Hepatocyte (in vitro differentiated cells): ENCODE data around the gene PTH1R. TPM values are rescaled to one million over a fixed set of nuclear protein-coding genes. Genes with fewer than 3 reads are reported as not detected.

Experiments
- DNase-seq: peaks from one replicate; pipeline ENCODE4 v3.0.0-alpha.2; 2016; ENCODE audit warnings: low spot score
- H2AFZ ChIP-seq: fragments of 200-600 bp; sonication (generic); 2 replicates; pipeline ENCODE4 v1.6.0; 2016; ENCODE audit warnings: antibody characterized with exemption, mild to moderate bottlenecking
- H3K27ac ChIP-seq: fragments of 200-600 bp; sonication (generic); 2 replicates; pipeline ENCODE4 v1.5.1; 2016; ENCODE audit warnings: mild to moderate bottlenecking
- H3K27me3 ChIP-seq: fragments of 200-600 bp; sonication (generic); 2 replicates; pipeline ENCODE4 v1.6.1; 2016
- H3K36me3 ChIP-seq: fragments of 200-600 bp; sonication (generic); replicated peaks from 2 replicates; pipeline ENCODE4 v1.5.1; 2016; ENCODE audit warnings: low read depth; ENCODE audit not compliant: insufficient read depth
- H3K4me1 ChIP-seq: fragments of 200-600 bp; sonication (generic); 2 replicates; pipeline ENCODE4 v1.5.1; 2016; ENCODE audit warnings: mild to moderate bottlenecking, moderate library complexity; ENCODE audit not compliant: insufficient read depth
- H3K4me2 ChIP-seq: fragments of 200-600 bp; sonication (generic); 2 replicates; pipeline ENCODE4 v1.6.0; 2016
- H3K4me3 ChIP-seq: fragments of 200-600 bp; sonication (generic); 2 replicates; pipeline ENCODE4 v1.5.1; 2016; ENCODE audit warnings: mild to moderate bottlenecking
- H3K79me2 ChIP-seq: fragments of 200-600 bp; sonication (generic); 2 replicates; pipeline ENCODE4 v1.6.0; 2017; ENCODE audit warnings: mild to moderate bottlenecking
- H3K9me2 ChIP-seq: fragments of 200-600 bp; sonication (generic); replicated peaks from 2 replicates; pipeline ENCODE4 v1.6.0; 2017; ENCODE audit warnings: mild to moderate bottlenecking; ENCODE audit not compliant: insufficient read depth
- H3K9me3 ChIP-seq: fragments of 200-600 bp; sonication (generic); 2 replicates; pipeline ENCODE4 v1.5.1; 2016; ENCODE audit warnings: low read depth, mild to moderate bottlenecking
- H4K20me1 ChIP-seq: fragments of 200-600 bp; sonication (generic); 2 replicates; pipeline ENCODE4 v1.6.0; 2016; ENCODE audit warnings: mild to moderate bottlenecking; ENCODE audit not compliant: insufficient read depth, poor library complexity, severe bottlenecking
- CTCF ChIP-seq: fragments of 200-600 bp; sonication (generic); IDR thresholded peaks from 2 replicates; pipeline ENCODE4 v1.5.1; 2016; ENCODE audit warnings: antibody characterized with exemption, mild to moderate bottlenecking; ENCODE audit not compliant: poor library complexity
- EZH2 ChIP-seq: fragments of 200-600 bp; sonication (generic); IDR thresholded peaks from 2 replicates; pipeline ENCODE4 v1.6.1; 2016; ENCODE audit warnings: antibody characterized with exemption, mild to moderate bottlenecking, borderline replicate concordance
- EZH2phosphoT487 ChIP-seq: fragments of 200-600 bp; sonication (generic); IDR thresholded peaks from one replicate; pipeline ENCODE4 v1.6.1; 2018; ENCODE audit warnings: antibody characterized with exemption, mild to moderate bottlenecking, low read depth, moderate library complexity; ENCODE audit not compliant: unreplicated experiment, severe bottlenecking
- WGBS: methylation state at CpG from one replicate; pipeline ENCODE4 v1.1.6; 2016; ENCODE audit warnings: low lambda C conversion rate; ENCODE audit errors: missing lambda C conversion rate; 5-methylcytosine and 5-hydroxymethylcytosine counted together
- polyA plus RNA-seq: library from polyadenylated mRNA; unstranded; fragments of >200 nt; fragmentation: Nextera tagmentation; extraction: Ambion mirVana; gene quantifications from 2 replicates; pipeline ENCODE4 v1.2.1, GENCODE V29; 2016
- total RNA-seq: library from RNA; depleted of rRNA; stranded (reverse); fragments of >200 nt; gene quantifications from 2 replicates; pipeline ENCODE4 v1.2.3, GENCODE V29; 2014

Gene PTH1R
- total and polyA plus RNA-seq, 2 experiments from 2014 or later: 14.5 to 31.0 TPM

GRCh38 chr3:46927718-46928073 is 50.2 kb downstream of the PTH1R start:
- no peak overlapping the region for H3K4me2 ChIP-seq
- no peaks in the 10 kb centered on the region for H3K9me3 ChIP-seq
- H3K36me3 ChIP-seq: no peaks in the 10 kb centered on the region
- H3K4me3 ChIP-seq: no peak overlapping the region
- peaks cover 12% of the 10 kb centered on the region for H4K20me1 ChIP-seq
- H2AFZ ChIP-seq: no peak overlapping the region
- TF ChIP-seq CTCF: no peak
- no peak for TF ChIP-seq EZH2phosphoT487
- TF ChIP-seq EZH2: no peak
- no peak for DNase-seq
- peaks cover 31% of the 10 kb centered on the region for H3K4me1 ChIP-seq
- 92% methylated on average over 6 of the region's 6 CpGs for WGBS
- H3K79me2 ChIP-seq: peaks cover 68% of the 10 kb centered on the region
- H3K27me3 ChIP-seq: no peaks in the 10 kb centered on the region
- no peaks in the 10 kb centered on the region for H3K9me2 ChIP-seq
- H3K27ac ChIP-seq: peak overlapping the region; percentile 81

DNA sequence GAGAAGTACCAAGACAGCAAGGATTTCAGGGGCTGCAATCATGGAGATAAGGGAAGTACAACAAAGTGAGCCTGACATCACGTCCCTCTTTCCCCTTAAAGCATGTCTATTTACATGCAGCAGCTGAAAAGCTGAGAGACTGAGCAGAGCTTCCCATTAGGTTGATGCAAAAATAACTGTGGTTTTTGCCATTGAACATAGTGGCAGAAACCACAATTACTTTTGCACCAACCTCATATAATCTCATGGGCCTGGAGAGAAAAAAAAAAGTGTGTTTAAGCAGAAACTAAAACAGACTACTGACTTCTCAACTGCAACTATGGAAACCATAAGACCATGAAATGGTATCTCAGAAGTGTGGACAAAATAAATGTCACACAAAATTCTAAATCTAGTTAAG is 50.8 kb downstream of the PTH1R start:
- Histone ChIP-seq H3K9me2 (no peaks in the 10 kb centered on the region), H3K36me3 (no peaks in the 10 kb centered on the region), H3K4me1 (peaks cover 37% of the 10 kb centered on the region), H2AFZ (no peak overlapping the region), H4K20me1 (peaks cover 12% of the 10 kb centered on the region), H3K27me3 (no peaks in the 10 kb centered on the region), H3K9me3 (no peaks in the 10 kb centered on the region), H3K27ac (no peak overlapping the region), H3K4me2 (no peak overlapping the region), H3K79me2 (peaks cover 74% of the 10 kb centered on the region), H3K4me3 (no peak overlapping the region)
- TF ChIP-seq EZH2: no peak
- no peak for TF ChIP-seq EZH2phosphoT487
- no peak for TF ChIP-seq CTCF
- 100% methylated on average over 1 of the region's 1 CpG for WGBS
- DNase-seq: no peak

DNA sequence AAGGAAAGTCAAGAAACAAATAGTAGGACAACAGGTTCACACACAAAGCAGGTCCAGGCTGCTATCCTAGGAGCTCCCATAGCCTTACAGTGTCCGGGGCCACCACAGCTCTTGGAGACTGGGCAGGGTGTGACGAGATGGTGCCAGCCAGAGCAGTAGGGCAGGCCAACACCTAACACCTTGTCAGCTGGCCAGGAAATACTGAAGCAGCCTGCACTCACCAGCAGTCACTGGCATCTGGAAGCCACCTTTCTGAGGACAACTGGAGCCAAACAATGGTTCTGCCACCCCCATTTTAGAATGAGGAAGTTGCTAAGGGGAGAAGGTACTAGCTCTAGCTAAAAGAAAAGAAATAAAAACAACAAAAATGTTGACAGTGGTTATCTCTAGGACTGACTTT is 51.8 kb downstream of the PTH1R start:
- H3K27ac ChIP-seq: no peak overlapping the region
- no peaks in the 10 kb centered on the region for H3K27me3 ChIP-seq
- H3K79me2 ChIP-seq: peaks cover 85% of the 10 kb centered on the region
- H2AFZ ChIP-seq: no peak overlapping the region
- no peaks in the 10 kb centered on the region for H3K36me3 ChIP-seq
- no peaks in the 10 kb centered on the region for H3K9me2 ChIP-seq
- H4K20me1 ChIP-seq: peaks cover 12% of the 10 kb centered on the region
- no peak for DNase-seq
- peaks cover 47% of the 10 kb centered on the region for H3K4me1 ChIP-seq
- H3K4me2 ChIP-seq: no peak overlapping the region
- H3K4me3 ChIP-seq: no peak overlapping the region
- WGBS: 97% methylated on average over 2 of the region's 2 CpGs
- TF ChIP-seq CTCF (no peak), EZH2 (no peak)
- no peaks in the 10 kb centered on the region for H3K9me3 ChIP-seq
